MV-4-11 (cell line): ENCODE results near the gene HPS6.
A peak's percentile ranks its signal among the peaks of the same experiment; 100 is the strongest.

Experiments
- DNase-seq: peaks from one replicate; lab custom pipeline; 2025; lab: John Stamatoyannopoulos, UW

Gene HPS6

GRCh38 chr10:102068216-102068615 is 3.1 kb downstream of the HPS6 start:
- no peak for DNase-seq

GRCh38 chr10:102069071-102069470 is 3.9 kb downstream of the HPS6 start:
- peak; percentile 61 for DNase-seq

DNA sequence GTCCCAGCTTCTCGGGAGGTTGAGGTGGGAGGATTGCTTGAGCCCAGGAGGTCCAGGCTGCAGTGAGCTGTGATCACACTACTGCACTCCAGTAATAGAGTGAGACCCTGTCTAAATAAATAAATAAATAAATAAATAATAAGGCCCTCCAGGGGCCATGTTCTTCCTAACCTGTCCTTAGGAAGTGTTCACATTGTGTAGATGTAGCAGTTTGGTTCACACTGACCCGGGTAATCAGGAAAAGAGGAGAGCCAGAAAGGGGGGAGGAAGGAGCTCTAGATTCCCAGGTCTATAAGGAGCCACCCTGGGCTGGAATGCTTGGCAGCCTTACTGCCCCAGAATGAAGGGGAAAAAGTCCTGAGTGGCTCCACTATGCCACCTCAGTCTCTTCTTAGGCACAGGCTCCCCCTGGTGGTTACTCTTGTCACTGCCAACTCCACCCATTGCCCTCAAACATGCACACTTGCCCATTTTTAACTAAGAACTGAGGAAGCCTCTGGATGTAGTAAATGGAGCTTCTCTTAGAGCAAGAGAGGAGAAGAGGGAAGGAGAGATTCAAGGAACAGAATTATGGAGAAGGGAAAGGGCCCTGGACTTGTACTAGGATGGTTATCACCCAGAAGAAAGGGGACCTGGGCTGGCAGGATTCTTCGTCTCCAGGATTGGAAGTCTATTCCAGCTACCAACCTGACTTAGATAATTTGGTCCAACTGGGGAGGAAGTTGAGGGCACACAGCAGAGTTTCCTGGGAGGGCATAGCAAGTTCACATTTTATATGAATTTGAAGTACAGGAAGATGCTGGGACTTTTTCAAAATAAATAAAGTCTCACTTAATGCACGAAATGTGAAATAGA is 7.8 kb downstream of the HPS6 start:
- DNase-seq = peak; percentile 61

DNA sequence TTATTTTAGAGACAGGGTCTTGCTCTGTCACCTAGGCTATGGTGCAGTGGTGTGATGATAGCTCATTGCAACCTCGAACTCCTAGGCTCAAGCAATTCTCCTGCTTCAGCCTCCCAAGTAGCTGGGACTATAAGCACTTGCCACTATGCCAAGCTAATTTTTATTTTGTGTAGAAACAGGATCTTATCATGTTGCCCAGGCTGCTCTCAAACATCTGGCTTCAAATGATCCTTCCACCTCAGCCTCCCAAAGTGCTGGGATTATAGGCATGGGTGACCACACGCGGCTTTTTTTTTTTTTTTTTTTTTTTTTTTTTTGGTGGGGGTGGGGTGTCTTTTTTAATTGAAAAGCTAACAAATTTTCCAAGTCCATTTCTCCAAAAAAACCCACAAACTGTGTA is 18.4 kb downstream of the HPS6 start:
- no peak for DNase-seq

GRCh38 chr10:102085336-102085735 is 20.2 kb downstream of the HPS6 start:
- peak; percentile 5 for DNase-seq

DNA sequence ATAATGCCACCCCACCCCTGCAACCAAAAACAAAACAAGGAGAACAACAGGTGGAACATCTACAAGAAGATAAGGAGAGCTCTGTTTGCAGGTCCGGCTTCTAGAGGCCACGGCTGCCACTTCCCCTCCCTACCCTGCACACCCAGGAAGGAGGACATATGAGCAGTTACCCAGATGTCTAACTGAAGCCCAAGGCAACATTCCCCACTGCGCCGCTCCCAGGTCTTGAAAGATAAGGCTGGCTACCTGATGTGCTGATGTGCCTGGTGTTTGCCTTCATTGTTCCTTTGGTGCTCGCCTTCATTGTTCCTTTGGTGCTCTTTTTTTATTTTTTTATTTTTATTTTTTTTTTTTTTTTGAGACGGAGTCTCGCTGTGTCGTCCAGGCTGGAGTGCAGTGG is 21.0 kb downstream of the HPS6 start:
- no peak for DNase-seq

DNA sequence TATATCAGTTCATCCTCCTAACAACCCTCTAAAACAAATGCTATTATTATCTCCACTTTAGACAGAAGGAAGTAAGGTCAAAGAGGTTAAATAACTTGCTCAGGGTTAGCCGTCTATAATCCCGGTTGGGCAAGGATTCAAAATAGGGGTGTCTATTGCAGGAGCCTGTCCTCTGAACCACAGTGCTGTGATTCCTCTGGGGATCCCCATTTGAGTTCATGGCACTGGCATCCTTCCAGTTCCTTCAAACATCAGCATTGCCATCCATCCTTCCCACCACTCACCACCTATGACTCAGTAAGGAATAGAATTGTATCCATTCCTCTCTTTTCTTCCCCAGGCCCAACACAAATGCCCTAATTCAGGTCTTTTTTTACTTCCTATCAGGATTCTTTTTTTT is 25.6 kb downstream of the HPS6 start:
- DNase-seq = no peak

GRCh38 chr10:102096449-102096848 is 31.3 kb downstream of the HPS6 start:
- DNase-seq = no peak

- no peak for DNase-seq
These were observed 36.0 kb downstream of the HPS6 start for GRCh38 chr10:102101152-102101551.

DNA sequence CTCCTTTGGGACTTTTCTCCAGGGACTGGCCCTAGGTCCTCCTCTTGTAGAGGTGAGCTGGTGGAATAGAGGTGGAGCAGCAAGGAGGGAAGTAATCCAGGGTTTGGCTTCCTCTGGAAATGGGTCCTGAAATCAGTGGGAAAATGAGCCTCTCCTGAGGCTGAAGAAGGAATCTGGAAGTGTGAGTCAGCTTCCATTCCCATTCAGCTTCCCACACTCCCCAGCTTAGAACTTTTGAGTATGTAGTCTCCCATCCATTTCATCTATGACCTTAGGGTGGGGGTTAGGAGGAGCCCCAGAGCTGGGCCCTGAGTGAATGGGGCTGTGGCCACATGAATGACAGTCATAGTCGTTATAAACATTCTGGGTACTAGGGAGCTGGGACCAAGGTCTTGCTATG is 37.3 kb downstream of the HPS6 start:
- DNase-seq = no peak

DNA sequence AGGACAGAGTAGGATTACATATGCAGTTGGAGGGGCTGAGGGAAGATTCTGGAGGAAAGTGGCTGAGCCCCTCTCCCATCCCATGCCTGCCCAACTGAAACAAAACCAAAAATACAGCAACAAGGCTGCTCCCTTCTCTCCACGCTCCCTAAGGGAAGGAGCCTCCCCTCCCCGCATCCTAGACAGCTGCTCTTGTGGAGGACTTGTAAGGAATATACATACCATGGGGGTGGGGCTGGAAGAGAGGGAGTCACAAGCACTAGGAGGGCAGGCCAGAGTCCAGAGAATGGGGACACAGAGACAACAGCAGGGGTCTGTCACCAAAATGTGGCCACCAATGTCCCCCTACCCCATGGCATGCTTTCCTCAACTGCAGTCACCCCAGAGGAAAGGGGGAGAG is 41.8 kb downstream of the HPS6 start:
- DNase-seq = no peak

- DNase-seq = no peak
These were observed 44.3 kb downstream of the HPS6 start for GRCh38 chr10:102109166-102110116.

- DNase-seq = no peak
These were observed 46.1 kb downstream of the HPS6 start for GRCh38 chr10:102111276-102111675.

- DNase-seq = peak; percentile 30
These were observed 47.2 kb downstream of the HPS6 start for GRCh38 chr10:102112210-102112817.

GRCh38 chr10:102113261-102113955 is 48.3 kb downstream of the HPS6 start:
- DNase-seq = no peak

- no peak for DNase-seq
These were observed 49.1 kb downstream of the HPS6 start for GRCh38 chr10:102113956-102114857.

DNA sequence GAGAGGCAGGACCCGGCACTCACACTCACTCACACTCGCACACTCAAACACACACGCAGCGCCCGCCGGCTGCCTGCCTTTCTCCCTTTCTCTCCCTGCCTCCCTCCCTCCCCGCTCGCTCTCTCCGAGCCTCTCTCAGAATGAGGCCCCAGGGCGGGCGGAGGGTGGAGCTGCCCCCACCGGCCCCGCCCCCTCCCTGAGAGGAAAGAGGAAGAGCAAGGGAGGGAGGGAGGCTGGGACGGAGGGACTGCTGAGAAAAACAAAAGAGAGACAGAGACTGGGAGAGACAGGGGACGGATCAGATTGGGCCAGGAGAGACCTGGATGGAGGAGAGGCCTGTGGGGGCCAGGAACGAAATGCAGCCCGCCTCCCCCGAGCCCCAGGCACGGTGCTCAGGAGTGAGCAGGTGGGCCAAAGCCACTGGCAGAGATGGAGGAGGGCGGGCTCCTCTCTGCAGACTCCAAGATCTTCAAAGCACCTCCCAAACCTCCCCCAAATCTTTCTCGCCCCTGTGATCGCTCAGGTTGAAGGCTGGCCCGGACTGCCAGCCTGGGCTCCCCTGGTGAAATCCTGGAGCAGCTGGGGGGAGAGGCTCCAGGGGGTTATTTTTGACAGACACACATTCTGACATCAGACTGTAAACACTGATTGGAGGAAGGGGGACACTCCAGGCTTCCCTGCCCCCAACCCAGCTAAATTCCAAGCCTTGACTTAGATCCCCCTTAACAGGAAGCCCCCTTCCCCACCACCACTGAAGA is 49.9 kb downstream of the HPS6 start:
- DNase-seq = peak; percentile 80

- DNase-seq = peak; percentile 48
These were observed 50.6 kb downstream of the HPS6 start for GRCh38 chr10:102115775-102116174.

GRCh38 chr10:102116656-102117055 is 51.5 kb downstream of the HPS6 start:
- DNase-seq = no peak
